HG02981 (cell line): ENCODE results near the gene PNMA8B.
"Not testable (repeated sequence)": the region's sequence is repeated elsewhere in the genome, so short reads cannot be mapped to it uniquely, and the experiment has no call there.

Experiments
- ATAC-seq: cut with Tn5 transposase; IDR thresholded peaks from one replicate; pipeline ENCODE4 v1.9.1; 2021; ENCODE audit warnings: mild to moderate bottlenecking, moderate library complexity; ENCODE audit not compliant: unreplicated experiment

The PNMA8B gene

GRCh38 chr19:46495786-46496099 is at the start of gene PNMA8B:
TSS of gene PNMA8B (minus strand) at chr19:46495867. CDS start at chr19:46495465, 402 bp downstream.
- no peak for ATAC-seq

- no peak for ATAC-seq
Observed at GRCh38 chr19:46544651-46545050, 49.0 kb upstream of the PNMA8B start.

- ATAC-seq, result no peak
Observed at GRCh38 chr19:46542428-46543230, 47.0 kb upstream of the PNMA8B start.

GRCh38 chr19:46537136-46538097 is 41.8 kb upstream of the PNMA8B start:
- no peak for ATAC-seq

- no peak for ATAC-seq
Observed at GRCh38 chr19:46536391-46536790, 40.7 kb upstream of the PNMA8B start.

GRCh38 chr19:46533621-46534081 is 38.0 kb upstream of the PNMA8B start:
- ATAC-seq, result no peak

GRCh38 chr19:46533078-46533620 is 37.5 kb upstream of the PNMA8B start:
- ATAC-seq, result no peak

GRCh38 chr19:46530636-46531035 is 35.0 kb upstream of the PNMA8B start:
- ATAC-seq, result no peak

- ATAC-seq, result no peak
Observed at GRCh38 chr19:46529622-46530451, 34.2 kb upstream of the PNMA8B start.

- no peak for ATAC-seq
Observed at GRCh38 chr19:46528601-46529590, 33.2 kb upstream of the PNMA8B start.

- not testable (repeated sequence) for ATAC-seq
Observed at GRCh38 chr19:46526801-46527200, 31.1 kb upstream of the PNMA8B start.

- ATAC-seq, result no peak
Observed at GRCh38 chr19:46524308-46524707, 28.6 kb upstream of the PNMA8B start.

- not testable (repeated sequence) for ATAC-seq
Observed at GRCh38 chr19:46522988-46523387, 27.3 kb upstream of the PNMA8B start.

GRCh38 chr19:46521241-46521868 is 25.7 kb upstream of the PNMA8B start:
- no peak for ATAC-seq

- ATAC-seq, result no peak
Observed at GRCh38 chr19:46520616-46521015, 24.9 kb upstream of the PNMA8B start.

- no peak for ATAC-seq
Observed at GRCh38 chr19:46517471-46517870, 21.8 kb upstream of the PNMA8B start.

GRCh38 chr19:46515879-46516350 is 20.2 kb upstream of the PNMA8B start:
- ATAC-seq, result no peak

- ATAC-seq, result no peak
Observed at GRCh38 chr19:46515290-46515609, 19.6 kb upstream of the PNMA8B start.
